Measurements from ENCODE around the gene MXI1.

Gene MXI1

GRCh38 chr10:110220398-110220797 lies 13.0 kb downstream of the MXI1 start:
- no peak for TF ChIP-seq CTCF (IDR thresholded peaks at IDR 0.05; ENCODE audit: low read depth, low read length, missing control alignments)
- H3K4me3 ChIP-seq (replicated peaks; ENCODE audit: low read depth, low read length), result no peak overlapping the region
- no peak for DNase-seq (ENCODE audit: extremely low read depth, low read depth)

- no peak for TF ChIP-seq CTCF (IDR thresholded peaks at IDR 0.05; ENCODE audit: low read depth, low read length, missing control alignments)
- no peak for DNase-seq (ENCODE audit: extremely low read depth, low read depth)
- peak overlapping the region; percentile 39 for H3K4me3 ChIP-seq (replicated peaks; ENCODE audit: low read depth, low read length)
Observed at GRCh38 chr10:110221044-110221720, 13.8 kb downstream of the MXI1 start.

GRCh38 chr10:110221721-110222261 lies 14.4 kb downstream of the MXI1 start:
- DNase-seq (ENCODE audit: extremely low read depth, low read depth), result peak; percentile 90
- peak overlapping the region; percentile 39 for H3K4me3 ChIP-seq (replicated peaks; ENCODE audit: low read depth, low read length)

GRCh38 chr10:110222641-110223297 lies 15.4 kb downstream of the MXI1 start:
- TF ChIP-seq CTCF (IDR thresholded peaks at IDR 0.05; ENCODE audit: low read depth, low read length, missing control alignments), result no peak
- DNase-seq (ENCODE audit: extremely low read depth, low read depth), result no peak
- H3K4me3 ChIP-seq (replicated peaks; ENCODE audit: low read depth, low read length), result no peak overlapping the region

More at GRCh38 chr10:110221721-110222261, 14.4 kb downstream of the MXI1 start:
- peak; percentile 41 for TF ChIP-seq CTCF (IDR thresholded peaks at IDR 0.05; ENCODE audit: low read depth, low read length, missing control alignments)

GRCh38 chr10:110223298-110223925 lies 16.0 kb downstream of the MXI1 start:
- H3K4me3 ChIP-seq (replicated peaks; ENCODE audit: low read depth, low read length), result no peak overlapping the region
- DNase-seq (ENCODE audit: extremely low read depth, low read depth), result no peak
- no peak for TF ChIP-seq CTCF (IDR thresholded peaks at IDR 0.05; ENCODE audit: low read depth, low read length, missing control alignments)

- TF ChIP-seq CTCF (IDR thresholded peaks at IDR 0.05; ENCODE audit: low read depth, low read length, missing control alignments), result no peak
- no peak for DNase-seq (ENCODE audit: extremely low read depth, low read depth)
- peak overlapping the region; percentile 60 for H3K4me3 ChIP-seq (replicated peaks; ENCODE audit: low read depth, low read length)
Observed at GRCh38 chr10:110224992-110225391, 17.6 kb downstream of the MXI1 start.

All from HFF-Myc (cell line).